Measurements from ENCODE around the gene MAPK8IP3.

GRCh38 chr16:1751946-1752345, 46.0 kb downstream of the MAPK8IP3 start:
- TF ChIP-seq CTCF (IDR thresholded peaks at IDR 0.05) (no peak), ZFX (IDR thresholded peaks at IDR 0.05; ENCODE audit: borderline replicate concordance) (no peak)

All from 22Rv1 (cell line).